Uterus (tissue), 4 donors: ENCODE data around the gene RAB39A. TPM values are rescaled to one million over a fixed set of nuclear protein-coding genes. Genes with fewer than 3 reads are reported as not detected.
"Not testable (repeated sequence)": the region's sequence is repeated elsewhere in the genome, so short reads cannot be mapped to it uniquely, and the experiment has no call there.

Experiments
- DNase-seq, 2 donors: peaks; one replicate each; pipeline ENCODE4 v3.0.0-alpha.2; 2019 to 2020
- H3K27ac ChIP-seq, 2 donors: fragments of 200-600 bp; sonication (generic); 1 replicate in 1 of 2; 2 replicates in 1 of 2; pipeline ENCODE4 v1.5.1; 2016 to 2018
- H3K27me3 ChIP-seq, 2 donors: fragments of 200-600 bp; sonication (generic); one replicate each; pipeline ENCODE4 v1.5.1; 2018 to 2019; ENCODE audit warnings: control low read depth in 1 of 2
- H3K36me3 ChIP-seq, 2 donors: fragments of 200-600 bp; sonication (generic); one replicate each; pipeline ENCODE4 v1.5.1; 2019; ENCODE audit warnings: control low read depth in 1 of 2
- H3K4me1 ChIP-seq, 2 donors: fragments of 200-600 bp; sonication (generic); one replicate each; pipeline ENCODE4 v1.5.1; 2018 to 2019; ENCODE audit warnings: control low read depth in 1 of 2
- H3K4me3 ChIP-seq, 2 donors: fragments of 200-600 bp; sonication (generic); 1 replicate in 1 of 2; 2 replicates in 1 of 2; pipeline ENCODE4 v1.5.1; 2018 to 2019; ENCODE audit warnings: mild to moderate bottlenecking in 1 of 2
- H3K9me3 ChIP-seq, 2 donors: fragments of 200-600 bp; sonication (generic); one replicate each; pipeline ENCODE4 v1.5.1; 2019; ENCODE audit warnings: control low read depth in 1 of 2
- POLR2A ChIP-seq, 2 donors: fragments of 450-650 bp; IDR thresholded peaks; one replicate each; pipeline ENCODE4 v1.6.1; 2016; ENCODE audit warnings: antibody characterized with exemption in 2 of 2, mild to moderate bottlenecking in 1 of 2, moderate library complexity in 1 of 2
- intact Hi-C: fragments of 100-400 bp; cut with DNase I; formaldehyde crosslinking; loops from one replicate; pipeline ENCODE4 v1.15.1; 2023; ENCODE audit warnings: low total_unique reads
- total RNA-seq, 4 donors: library from RNA; depleted of rRNA in 3 of 4; stranded (reverse); fragments of >200 nt in 3 of 4; gene quantifications; one replicate each; pipeline versions ENCODE4 v1.1.0 to v1.2.4, GENCODE V29; 2014 to 2023
- TF ChIP-seq, protein P1 (sequence below), 4 experiments: fragments of 200-600 bp in 2 of 4; fragments of 450-650 bp in 2 of 4; sonication (generic) in 2 of 4; IDR thresholded peaks; one replicate each; pipeline ENCODE4 v1.5.1; 2016 to 2019; ENCODE audit warnings: antibody characterized with exemption in 4 of 4, mild to moderate bottlenecking in 2 of 4, moderate library complexity in 1 of 4
- donor health status: DM: yes; HTN: yes; CAD: no.

RAB39A gene
- total RNA-seq, 4 donors from 2014 or later: 0.26 to 3.9 (median 0.79) TPM; not detected in 1

DNA sequence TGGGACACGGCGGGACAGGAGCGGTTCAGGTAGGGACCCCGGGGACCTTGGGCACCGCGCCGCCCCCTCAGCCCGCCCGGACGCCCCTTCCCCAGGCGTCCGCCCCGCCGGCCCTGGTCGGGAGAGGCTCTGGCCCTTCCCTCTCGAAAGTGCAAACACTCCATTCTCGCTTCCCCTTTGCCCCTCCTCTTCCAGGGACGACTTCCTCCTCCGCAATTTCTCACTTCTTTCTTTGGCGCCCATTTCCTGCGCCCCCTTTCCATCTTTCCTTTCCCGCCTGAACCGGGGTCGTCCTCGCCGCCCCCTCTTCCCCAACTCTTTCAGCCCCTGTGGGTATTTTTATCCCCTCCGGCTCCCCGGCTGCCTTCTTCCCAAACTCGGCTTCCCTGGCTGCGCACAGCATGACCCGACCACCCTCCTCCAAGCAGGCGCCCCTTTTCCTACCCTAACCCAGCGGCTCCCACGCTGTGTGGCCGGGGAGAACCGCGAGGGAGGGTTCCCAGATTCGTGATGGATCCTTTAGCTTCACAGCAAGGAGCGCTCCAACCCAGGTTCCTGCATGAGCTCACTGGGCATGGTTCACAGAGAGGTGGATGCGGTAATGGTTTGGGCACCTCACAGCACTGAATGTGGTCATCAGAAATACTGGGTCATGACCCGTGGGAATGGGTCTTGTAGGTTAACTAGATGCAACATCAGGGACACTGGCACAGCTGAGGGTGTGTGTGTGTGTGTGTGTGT, 689 bp downstream of the RAB39A start:
- no peak for DNase-seq
- intact Hi-C loops: no loop called here
- Histone ChIP-seq H3K9me3 (no peaks in the 10 kb centered on the region), H3K36me3 (no peaks in the 10 kb centered on the region), H3K4me3 (peak overlapping the region; percentile 20 to 24), H3K27me3 (peaks cover 0 to 6% of the 10 kb centered on the region in 2 donors), H3K4me1 (peaks cover 0 to 8% of the 10 kb centered on the region in 2 donors), H3K27ac (no peak overlapping the region)
- TF ChIP-seq, protein P1, sequence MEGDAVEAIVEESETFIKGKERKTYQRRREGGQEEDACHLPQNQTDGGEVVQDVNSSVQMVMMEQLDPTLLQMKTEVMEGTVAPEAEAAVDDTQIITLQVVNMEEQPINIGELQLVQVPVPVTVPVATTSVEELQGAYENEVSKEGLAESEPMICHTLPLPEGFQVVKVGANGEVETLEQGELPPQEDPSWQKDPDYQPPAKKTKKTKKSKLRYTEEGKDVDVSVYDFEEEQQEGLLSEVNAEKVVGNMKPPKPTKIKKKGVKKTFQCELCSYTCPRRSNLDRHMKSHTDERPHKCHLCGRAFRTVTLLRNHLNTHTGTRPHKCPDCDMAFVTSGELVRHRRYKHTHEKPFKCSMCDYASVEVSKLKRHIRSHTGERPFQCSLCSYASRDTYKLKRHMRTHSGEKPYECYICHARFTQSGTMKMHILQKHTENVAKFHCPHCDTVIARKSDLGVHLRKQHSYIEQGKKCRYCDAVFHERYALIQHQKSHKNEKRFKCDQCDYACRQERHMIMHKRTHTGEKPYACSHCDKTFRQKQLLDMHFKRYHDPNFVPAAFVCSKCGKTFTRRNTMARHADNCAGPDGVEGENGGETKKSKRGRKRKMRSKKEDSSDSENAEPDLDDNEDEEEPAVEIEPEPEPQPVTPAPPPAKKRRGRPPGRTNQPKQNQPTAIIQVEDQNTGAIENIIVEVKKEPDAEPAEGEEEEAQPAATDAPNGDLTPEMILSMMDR (IDR thresholded peaks at IDR 0.05): no peak
- no peak for TF ChIP-seq POLR2A (IDR thresholded peaks at IDR 0.05)

DNA sequence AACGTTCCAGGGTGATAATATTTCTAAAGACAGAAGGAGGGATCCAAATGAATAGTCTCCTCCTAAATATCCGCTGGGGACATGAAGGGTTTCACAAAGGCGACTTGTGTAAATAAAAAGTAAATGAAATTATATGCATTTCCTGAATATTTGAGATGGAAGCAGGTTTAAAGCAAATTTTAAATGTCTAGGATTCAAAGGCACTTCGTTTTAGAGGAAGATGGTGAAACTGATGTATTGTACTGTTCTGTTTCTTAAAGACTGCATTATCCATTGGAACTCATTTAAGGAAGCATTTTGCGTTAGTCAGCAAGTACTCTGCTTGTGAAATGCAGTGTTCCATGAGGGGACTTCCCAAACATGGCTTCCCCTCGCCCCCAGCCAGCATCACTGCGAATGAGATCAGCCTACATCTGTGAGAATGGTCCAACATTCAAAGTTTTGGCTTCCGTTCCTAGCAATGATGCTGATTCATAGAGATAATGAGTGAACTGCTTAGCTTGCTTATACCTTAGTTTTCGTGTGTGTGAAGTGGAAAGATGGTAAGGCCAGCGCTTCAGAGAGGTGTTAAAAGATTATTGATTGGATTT, 1.5 kb downstream of the RAB39A start:
- intact Hi-C loops: no loop called here
- Histone ChIP-seq H3K27ac (no peak overlapping the region), H3K36me3 (no peaks in the 10 kb centered on the region), H3K4me1 (peaks cover 0 to 8% of the 10 kb centered on the region in 2 donors), H3K9me3 (no peaks in the 10 kb centered on the region), H3K4me3 (no peak overlapping the region), H3K27me3 (peaks cover 0 to 6% of the 10 kb centered on the region in 2 donors)
- no peak for TF ChIP-seq POLR2A (IDR thresholded peaks at IDR 0.05)
- TF ChIP-seq, protein P1 (IDR thresholded peaks at IDR 0.05): no peak
- DNase-seq: no peak

DNA sequence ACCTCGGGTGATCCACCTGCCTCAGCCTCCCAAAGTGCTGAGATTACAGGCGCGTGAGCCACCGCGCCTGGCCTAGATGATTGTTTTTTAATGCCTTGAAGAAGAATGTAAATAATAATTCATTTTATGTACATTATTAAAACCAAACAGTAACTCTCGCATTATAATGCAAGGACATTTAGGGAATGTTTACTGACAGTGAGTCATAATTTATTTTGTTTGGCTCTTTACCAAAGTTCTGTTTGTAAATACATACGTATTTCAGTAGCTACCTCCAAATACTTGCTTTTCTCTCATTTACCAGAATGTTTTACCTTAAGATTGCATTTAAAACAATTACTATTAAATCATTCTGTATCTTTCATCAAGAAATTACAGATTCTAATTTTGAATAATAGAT, 3.0 kb downstream of the RAB39A start:
- Histone ChIP-seq H3K4me1 (peaks cover 0 to 8% of the 10 kb centered on the region in 2 donors), H3K27me3 (peaks cover 0 to 8% of the 10 kb centered on the region in 2 donors), H3K27ac (no peak overlapping the region), H3K4me3 (no peak overlapping the region), H3K9me3 (no peaks in the 10 kb centered on the region), H3K36me3 (no peaks in the 10 kb centered on the region)
- TF ChIP-seq, protein P1 (IDR thresholded peaks at IDR 0.05): no peak
- no peak for TF ChIP-seq POLR2A (IDR thresholded peaks at IDR 0.05)
- no peak for DNase-seq
- intact Hi-C loops: no loop called here

DNA sequence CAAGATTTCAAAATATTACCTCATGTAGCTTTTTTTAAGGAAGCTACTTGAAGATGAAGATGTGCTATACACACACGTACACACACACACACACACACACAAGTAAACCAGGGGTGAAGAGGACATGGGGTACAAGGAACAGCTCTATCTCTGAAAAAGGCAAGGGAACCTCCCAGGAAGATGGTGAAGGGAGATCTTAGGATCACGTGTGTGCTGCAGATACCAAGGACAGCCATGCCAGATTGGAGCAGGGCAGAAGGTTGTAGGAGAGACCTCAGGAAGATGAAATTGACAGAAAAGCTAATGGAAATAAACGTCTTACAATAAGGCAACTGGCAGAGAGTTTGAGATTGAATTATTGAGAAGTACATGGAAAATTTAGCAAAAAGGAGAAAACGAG, 19.7 kb downstream of the RAB39A start:
- Histone ChIP-seq H3K36me3 (no peaks in the 10 kb centered on the region), H3K27ac (no peak overlapping the region), H3K4me1 (no peaks in the 10 kb centered on the region), H3K4me3 (no peak overlapping the region), H3K9me3 (no peaks in the 10 kb centered on the region), H3K27me3 (no peaks in the 10 kb centered on the region)
- TF ChIP-seq, protein P1 (IDR thresholded peaks at IDR 0.05): no peak
- TF ChIP-seq POLR2A (IDR thresholded peaks at IDR 0.05): no peak
- intact Hi-C loops: no loop called here
- DNase-seq: no peak

DNA sequence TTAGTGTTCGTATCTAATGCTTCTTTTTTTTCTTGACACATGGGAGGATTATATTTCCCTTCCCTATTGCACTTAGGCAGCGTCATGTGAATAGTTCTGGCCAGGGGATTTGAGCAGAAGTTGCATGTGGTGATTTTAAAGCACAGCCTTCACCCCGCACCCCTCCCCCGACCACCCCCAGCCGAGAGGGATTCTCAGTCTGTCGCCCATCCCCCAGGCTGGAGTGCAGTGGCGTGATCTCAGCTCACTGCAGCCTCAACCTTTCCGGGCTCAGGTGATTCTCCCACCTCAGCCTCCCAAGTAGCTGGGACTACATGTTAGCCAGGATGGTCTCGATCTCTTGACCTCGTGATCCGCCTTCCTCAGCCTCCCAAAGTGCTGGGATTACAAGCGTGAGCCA, 20.1 kb downstream of the RAB39A start:
- H3K4me3 ChIP-seq, H3K9me3 ChIP-seq, DNase-seq, H3K27me3 ChIP-seq, intact Hi-C loops, H3K36me3 ChIP-seq, H3K4me1 ChIP-seq, H3K27ac ChIP-seq: not testable (repeated sequence)
